Nephron (organoid): ENCODE results near the gene SLX1A.

Experiments
- H3K27ac Mint-ChIP-seq, 3 experiments: 2 replicates each; pipeline ENCODE4 v1.8.0; 2020; ENCODE audit warnings: mixed read lengths in 3 of 3, mild to moderate bottlenecking in 2 of 3, moderate library complexity in 1 of 3
- H3K27me3 Mint-ChIP-seq: 2 replicates; pipeline ENCODE4 v1.8.0; 2021; ENCODE audit warnings: low read depth, mild to moderate bottlenecking, moderate library complexity, mixed read lengths
- H3K36me3 Mint-ChIP-seq: 2 replicates; pipeline ENCODE4 v1.8.0; 2020; ENCODE audit warnings: low read depth, mixed read lengths
- H3K4me1 Mint-ChIP-seq: 2 replicates; pipeline ENCODE4 v1.8.0; 2020; ENCODE audit warnings: mixed read lengths
- H3K4me3 Mint-ChIP-seq, 3 experiments: 2 replicates each; pipeline ENCODE4 v1.8.0; 2020; ENCODE audit warnings: mild to moderate bottlenecking in 3 of 3, mixed read lengths in 3 of 3, moderate library complexity in 2 of 3
- H3K9me3 Mint-ChIP-seq: 2 replicates; pipeline ENCODE4 v1.8.0; 2020; ENCODE audit warnings: mixed read lengths
- CTCF ChIP-seq, 3 experiments: fragments of 200-600 bp; sonication (generic); IDR thresholded peaks; one replicate each; pipeline ENCODE4 v1.5.0; 2021; ENCODE audit warnings: antibody characterized with exemption in 3 of 3; ENCODE audit not compliant: unreplicated experiment in 3 of 3

The SLX1A gene

GRCh38 chr16:30184096-30184890 lies 9.4 kb upstream of the SLX1A start:
- no peak for TF ChIP-seq CTCF (IDR thresholded peaks at IDR 0.05; ENCODE audit: unreplicated experiment in 3 of 3)
- peak overlapping the region in 1 of 3 experiments; percentile 33 for H3K27ac Mint-ChIP-seq
- H3K4me3 Mint-ChIP-seq = peak overlapping the region; percentile 66 to 74 (median 74)
- H3K36me3 Mint-ChIP-seq = no peaks in the 10 kb centered on the region
- peaks cover 8% of the 10 kb centered on the region for H3K4me1 Mint-ChIP-seq
- H3K9me3 Mint-ChIP-seq = no peaks in the 10 kb centered on the region
- H3K27me3 Mint-ChIP-seq = peaks cover 7% of the 10 kb centered on the region

- Mint-ChIP-seq H3K9me3 (no peaks in the 10 kb centered on the region), H3K27me3 (peaks cover 7% of the 10 kb centered on the region), H3K27ac (peak overlapping the region in 1 of 3 experiments; percentile 12), H3K4me3 (peak overlapping the region; percentile 66 to 74 (median 74)), H3K36me3 (no peaks in the 10 kb centered on the region), H3K4me1 (peaks cover 8% of the 10 kb centered on the region)
- TF ChIP-seq CTCF (IDR thresholded peaks at IDR 0.05; ENCODE audit: unreplicated experiment in 3 of 3) = no peak
These were observed 8.6 kb upstream of the SLX1A start for GRCh38 chr16:30184891-30185682.

- H3K4me1 Mint-ChIP-seq = peaks cover 8% of the 10 kb centered on the region
- H3K9me3 Mint-ChIP-seq = no peaks in the 10 kb centered on the region
- no peak for TF ChIP-seq CTCF (IDR thresholded peaks at IDR 0.05; ENCODE audit: unreplicated experiment in 3 of 3)
- H3K27ac Mint-ChIP-seq = no peak overlapping the region
- H3K27me3 Mint-ChIP-seq = peaks cover 7% of the 10 kb centered on the region
- no peak overlapping the region for H3K4me3 Mint-ChIP-seq
- H3K36me3 Mint-ChIP-seq = no peaks in the 10 kb centered on the region
These were observed 7.8 kb upstream of the SLX1A start for GRCh38 chr16:30185683-30186421.

- H3K4me3 Mint-ChIP-seq = no peak overlapping the region
- H3K9me3 Mint-ChIP-seq = no peaks in the 10 kb centered on the region
- peaks cover 8% of the 10 kb centered on the region for H3K4me1 Mint-ChIP-seq
- H3K27ac Mint-ChIP-seq = no peak overlapping the region
- H3K27me3 Mint-ChIP-seq = peaks cover 7% of the 10 kb centered on the region
- no peaks in the 10 kb centered on the region for H3K36me3 Mint-ChIP-seq
- TF ChIP-seq CTCF (IDR thresholded peaks at IDR 0.05; ENCODE audit: unreplicated experiment in 3 of 3) = no peak
These were observed 7.3 kb upstream of the SLX1A start for GRCh38 chr16:30186444-30186781.

- peak in 2 of 3 experiments; percentile 28 to 50 for TF ChIP-seq CTCF (IDR thresholded peaks at IDR 0.05; ENCODE audit: unreplicated experiment in 3 of 3)
- Mint-ChIP-seq H3K4me3 (peak overlapping the region in 2 of 3 experiments; percentile 27 to 54), H3K27me3 (peaks cover 7% of the 10 kb centered on the region)
These were observed 6.7 kb upstream of the SLX1A start for GRCh38 chr16:30186782-30187555.

More at GRCh38 chr16:30186782-30187555, 6.7 kb upstream of the SLX1A start:
- Mint-ChIP-seq H3K27ac (no peak overlapping the region), H3K36me3 (no peaks in the 10 kb centered on the region), H3K9me3 (no peaks in the 10 kb centered on the region), H3K4me1 (peaks cover 8% of the 10 kb centered on the region)
